ENCODE results near the gene DOLPP1. TPM values are rescaled to one million over a fixed set of nuclear protein-coding genes. Genes with fewer than 3 reads are reported as not detected.

The DOLPP1 gene
- total RNA-seq, 1 donor: 10.5 TPM

DNA sequence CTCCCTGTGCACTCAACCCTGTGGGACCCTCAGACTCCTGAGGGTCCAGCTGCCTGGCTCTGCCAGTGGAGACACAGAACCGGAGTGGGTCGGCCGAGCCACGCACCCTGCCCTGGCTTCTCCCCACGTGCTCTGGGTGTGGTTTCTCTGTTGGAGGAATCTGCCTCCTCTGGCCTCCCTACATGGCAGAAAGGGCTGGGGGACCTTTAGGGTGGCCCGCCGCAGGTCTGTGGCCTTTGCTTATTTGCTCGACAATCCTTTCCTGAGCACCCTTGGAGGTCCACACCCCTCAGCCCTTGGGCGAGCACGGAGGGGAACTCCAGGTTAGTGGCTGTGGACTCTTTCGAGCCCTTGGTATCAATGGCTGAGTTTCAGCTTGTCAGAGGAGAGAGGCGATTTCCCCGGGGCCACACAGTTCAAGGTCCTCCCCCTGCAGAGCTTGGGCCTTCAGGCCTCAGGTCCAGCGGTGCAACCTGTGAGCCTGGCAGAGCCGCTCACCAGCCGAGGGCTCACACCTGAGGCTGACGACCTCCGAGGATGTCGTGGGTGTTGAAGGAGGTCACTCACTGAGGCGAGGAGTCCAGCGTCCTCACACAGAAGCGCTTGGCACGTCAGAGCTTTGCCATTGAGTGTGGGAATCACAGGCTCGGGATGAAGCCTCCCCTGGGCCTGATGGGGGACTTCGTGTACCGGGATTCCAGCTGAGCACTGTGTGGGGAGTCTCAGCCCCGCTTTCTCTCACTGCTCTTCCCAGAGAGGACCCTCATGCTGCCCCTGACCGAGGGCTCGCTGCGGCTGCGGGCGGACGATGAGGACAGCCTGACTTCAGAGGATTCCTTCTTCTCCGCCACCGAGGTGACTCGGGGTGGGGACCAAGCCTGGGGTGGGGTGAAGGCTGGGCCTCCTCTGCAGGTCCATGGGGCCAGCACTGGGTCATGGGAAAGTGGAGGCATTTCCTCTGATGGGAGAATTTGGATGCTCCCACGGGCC is 20.8 kb upstream of the DOLPP1 start:
- Histone ChIP-seq H3K9me3 (ENCODE audit: low read depth, low read length) (no peaks in the 10 kb centered on the region), H3K27ac (ENCODE audit: low read depth, low read length) (peak overlapping the region; percentile 23), H4K20me1 (ENCODE audit: insufficient read depth, low read length) (peaks cover 4% of the 10 kb centered on the region), H3K36me3 (ENCODE audit: insufficient read depth, low read length) (peaks cover 35% of the 10 kb centered on the region), H3K4me3 (ENCODE audit: insufficient read depth, low read length) (no peak overlapping the region), H2AFZ (ENCODE audit: low read length) (no peak overlapping the region), H3K4me1 (ENCODE audit: insufficient read depth, low read length) (peaks cover 18% of the 10 kb centered on the region), H3K79me2 (ENCODE audit: insufficient read depth, low read length) (no peaks in the 10 kb centered on the region), H3K4me2 (ENCODE audit: insufficient read depth, low read length) (peak overlapping the region; percentile 43), H3K27me3 (ENCODE audit: insufficient read depth, low read length) (no peaks in the 10 kb centered on the region)
- peak; percentile 75 for DNase-seq (ENCODE audit: insufficient read length, low spot score, missing footprints)
- TF ChIP-seq, protein P1, sequence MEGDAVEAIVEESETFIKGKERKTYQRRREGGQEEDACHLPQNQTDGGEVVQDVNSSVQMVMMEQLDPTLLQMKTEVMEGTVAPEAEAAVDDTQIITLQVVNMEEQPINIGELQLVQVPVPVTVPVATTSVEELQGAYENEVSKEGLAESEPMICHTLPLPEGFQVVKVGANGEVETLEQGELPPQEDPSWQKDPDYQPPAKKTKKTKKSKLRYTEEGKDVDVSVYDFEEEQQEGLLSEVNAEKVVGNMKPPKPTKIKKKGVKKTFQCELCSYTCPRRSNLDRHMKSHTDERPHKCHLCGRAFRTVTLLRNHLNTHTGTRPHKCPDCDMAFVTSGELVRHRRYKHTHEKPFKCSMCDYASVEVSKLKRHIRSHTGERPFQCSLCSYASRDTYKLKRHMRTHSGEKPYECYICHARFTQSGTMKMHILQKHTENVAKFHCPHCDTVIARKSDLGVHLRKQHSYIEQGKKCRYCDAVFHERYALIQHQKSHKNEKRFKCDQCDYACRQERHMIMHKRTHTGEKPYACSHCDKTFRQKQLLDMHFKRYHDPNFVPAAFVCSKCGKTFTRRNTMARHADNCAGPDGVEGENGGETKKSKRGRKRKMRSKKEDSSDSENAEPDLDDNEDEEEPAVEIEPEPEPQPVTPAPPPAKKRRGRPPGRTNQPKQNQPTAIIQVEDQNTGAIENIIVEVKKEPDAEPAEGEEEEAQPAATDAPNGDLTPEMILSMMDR (IDR thresholded peaks at IDR 0.05; ENCODE audit: extremely low read depth, low read depth, low read length): no peak

DNA sequence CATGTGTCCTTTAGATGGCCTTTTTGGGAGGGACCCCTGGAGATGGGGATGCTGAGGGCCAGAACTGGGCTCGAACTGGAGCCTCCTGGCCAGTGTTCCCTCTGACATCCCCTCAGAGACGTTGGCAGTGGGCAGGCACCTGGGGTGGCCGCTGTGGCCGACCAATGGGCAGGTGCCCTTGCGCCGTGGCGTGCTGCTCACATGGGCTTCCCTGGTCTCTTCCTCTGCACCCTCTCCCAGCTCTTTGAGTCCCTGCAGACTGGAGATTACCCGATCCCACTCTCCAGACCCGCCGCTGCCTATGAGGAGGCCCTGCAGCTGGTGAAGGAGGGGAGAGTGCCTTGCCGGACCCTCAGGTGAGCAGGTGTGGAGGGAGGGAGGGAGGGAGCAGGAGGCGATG is 19.9 kb upstream of the DOLPP1 start:
- Histone ChIP-seq H2AFZ (ENCODE audit: low read length) (no peak overlapping the region), H3K27ac (ENCODE audit: low read depth, low read length) (no peak overlapping the region), H3K4me2 (ENCODE audit: insufficient read depth, low read length) (no peak overlapping the region), H3K79me2 (ENCODE audit: insufficient read depth, low read length) (no peaks in the 10 kb centered on the region), H3K4me3 (ENCODE audit: insufficient read depth, low read length) (no peak overlapping the region), H4K20me1 (ENCODE audit: insufficient read depth, low read length) (peaks cover 4% of the 10 kb centered on the region), H3K9me3 (ENCODE audit: low read depth, low read length) (no peaks in the 10 kb centered on the region), H3K36me3 (ENCODE audit: insufficient read depth, low read length) (peaks cover 39% of the 10 kb centered on the region), H3K4me1 (ENCODE audit: insufficient read depth, low read length) (peaks cover 18% of the 10 kb centered on the region), H3K27me3 (ENCODE audit: insufficient read depth, low read length) (no peaks in the 10 kb centered on the region)
- TF ChIP-seq, protein P1 (IDR thresholded peaks at IDR 0.05; ENCODE audit: extremely low read depth, low read depth, low read length): no peak
- peak; percentile 66 for DNase-seq (ENCODE audit: insufficient read length, low spot score, missing footprints)

DNA sequence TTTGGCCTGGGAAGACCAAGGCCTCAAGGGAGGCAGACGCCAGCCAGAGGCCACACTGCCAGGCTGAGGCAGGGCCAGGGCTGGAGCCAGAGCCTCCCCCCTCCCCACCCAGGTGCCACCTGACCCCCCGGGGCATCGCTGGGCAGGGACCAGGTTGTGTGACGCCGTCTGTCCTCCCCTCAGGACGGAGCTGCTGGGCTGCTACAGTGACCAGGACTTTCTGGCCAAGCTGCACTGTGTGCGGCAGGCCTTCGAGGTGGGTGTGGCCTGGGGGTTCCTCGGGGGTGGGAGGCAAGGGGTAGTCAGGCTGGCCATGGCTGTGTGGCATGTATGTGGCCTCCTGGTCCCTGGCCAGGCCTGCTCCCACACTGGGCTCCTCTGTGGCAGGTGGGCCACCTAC is 17.9 kb upstream of the DOLPP1 start:
- peaks cover 15% of the 10 kb centered on the region for H3K4me1 ChIP-seq (ENCODE audit: insufficient read depth, low read length)
- H3K4me2 ChIP-seq (ENCODE audit: insufficient read depth, low read length): no peak overlapping the region
- no peaks in the 10 kb centered on the region for H3K79me2 ChIP-seq (ENCODE audit: insufficient read depth, low read length)
- peaks cover 44% of the 10 kb centered on the region for H3K36me3 ChIP-seq (ENCODE audit: insufficient read depth, low read length)
- no peak overlapping the region for H3K27ac ChIP-seq (ENCODE audit: low read depth, low read length)
- DNase-seq (ENCODE audit: insufficient read length, low spot score, missing footprints): peak; percentile 37
- H3K4me3 ChIP-seq (ENCODE audit: insufficient read depth, low read length): no peak overlapping the region
- no peaks in the 10 kb centered on the region for H3K9me3 ChIP-seq (ENCODE audit: low read depth, low read length)
- H4K20me1 ChIP-seq (ENCODE audit: insufficient read depth, low read length): peaks cover 4% of the 10 kb centered on the region
- H2AFZ ChIP-seq (ENCODE audit: low read length): no peak overlapping the region
- TF ChIP-seq, protein P1 (IDR thresholded peaks at IDR 0.05; ENCODE audit: extremely low read depth, low read depth, low read length): no peak
- no peaks in the 10 kb centered on the region for H3K27me3 ChIP-seq (ENCODE audit: insufficient read depth, low read length)

DNA sequence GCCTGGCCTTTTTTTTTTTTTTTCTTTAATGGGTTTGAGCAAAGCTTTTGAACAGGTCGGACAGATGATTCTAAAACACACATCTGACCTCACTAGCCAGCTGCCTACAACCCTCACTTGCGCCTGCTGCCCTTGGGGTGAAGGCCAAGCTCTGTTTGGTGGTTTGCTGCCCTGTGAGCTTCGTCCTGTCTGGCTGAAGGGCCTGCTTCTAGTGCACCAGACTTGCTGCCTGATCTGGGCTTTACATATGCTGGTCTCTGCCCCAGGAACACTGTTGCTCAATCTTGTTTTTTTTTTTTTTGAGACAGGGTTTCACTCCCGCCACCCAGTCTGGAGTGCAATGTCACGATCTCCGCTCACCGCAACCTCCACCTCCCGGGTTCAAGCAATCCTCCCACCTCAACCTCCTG is 16.4 kb upstream of the DOLPP1 start:
- Histone ChIP-seq H3K27ac (ENCODE audit: low read depth, low read length) (no peak overlapping the region), H3K4me2 (ENCODE audit: insufficient read depth, low read length) (no peak overlapping the region), H3K4me3 (ENCODE audit: insufficient read depth, low read length) (no peak overlapping the region), H3K27me3 (ENCODE audit: insufficient read depth, low read length) (no peaks in the 10 kb centered on the region), H2AFZ (ENCODE audit: low read length) (no peak overlapping the region), H3K4me1 (ENCODE audit: insufficient read depth, low read length) (peaks cover 3% of the 10 kb centered on the region), H3K79me2 (ENCODE audit: insufficient read depth, low read length) (no peaks in the 10 kb centered on the region), H3K9me3 (ENCODE audit: low read depth, low read length) (no peaks in the 10 kb centered on the region), H4K20me1 (ENCODE audit: insufficient read depth, low read length) (no peaks in the 10 kb centered on the region), H3K36me3 (ENCODE audit: insufficient read depth, low read length) (peaks cover 45% of the 10 kb centered on the region)
- peak; percentile 46 for DNase-seq (ENCODE audit: insufficient read length, low spot score, missing footprints)
- TF ChIP-seq, protein P1 (IDR thresholded peaks at IDR 0.05; ENCODE audit: extremely low read depth, low read depth, low read length): no peak

All from osteoblast (primary cell).